ENCODE results near the gene NANOS3.

NANOS3 gene

GRCh38 chr19:13856497-13856896, 20.4 kb upstream of the NANOS3 start:
- H3K4me3 ChIP-seq (ENCODE audit: low read depth, low read length), result no peak overlapping the region
- no peak overlapping the region for H3K27ac ChIP-seq
- in situ Hi-C loops (cut with HindIII; ENCODE audit: low pct_ligation_motif_present, low sequenced_read_pairs), result no loop called here
- TF ChIP-seq CTCF (IDR thresholded peaks at IDR 0.05; ENCODE audit: low read depth, low read length, missing control alignments), result no peak
- no peaks in the 10 kb centered on the region for H3K36me3 ChIP-seq (replicated peaks)
- no peaks in the 10 kb centered on the region for H3K27me3 ChIP-seq (replicated peaks)
- no peak for DNase-seq

- TF ChIP-seq CTCF (IDR thresholded peaks at IDR 0.05; ENCODE audit: low read depth, low read length, missing control alignments), result peak; percentile 29
- in situ Hi-C loops (cut with HindIII; ENCODE audit: low pct_ligation_motif_present, low sequenced_read_pairs), result no loop called here
- DNase-seq, result peak; percentile 41
- Histone ChIP-seq H3K4me3 (ENCODE audit: low read depth, low read length) (no peak overlapping the region), H3K27me3 (replicated peaks) (no peaks in the 10 kb centered on the region), H3K27ac (no peak overlapping the region), H3K36me3 (replicated peaks) (no peaks in the 10 kb centered on the region)
Measured at GRCh38 chr19:13859361-13859880, 17.5 kb upstream of the NANOS3 start.

- in situ Hi-C loops (cut with HindIII; ENCODE audit: low pct_ligation_motif_present, low sequenced_read_pairs), result no loop called here
- DNase-seq, result no peak
- H3K27me3 ChIP-seq (replicated peaks), result no peaks in the 10 kb centered on the region
- H3K4me3 ChIP-seq (ENCODE audit: low read depth, low read length), result no peak overlapping the region
- no peak for TF ChIP-seq CTCF (IDR thresholded peaks at IDR 0.05; ENCODE audit: low read depth, low read length, missing control alignments)
- peak overlapping the region; percentile 93 for H3K27ac ChIP-seq
- no peaks in the 10 kb centered on the region for H3K36me3 ChIP-seq (replicated peaks)
Measured at GRCh38 chr19:13860679-13861391, 16.1 kb upstream of the NANOS3 start.

- no peak for DNase-seq
- no peak for TF ChIP-seq CTCF (IDR thresholded peaks at IDR 0.05; ENCODE audit: low read depth, low read length, missing control alignments)
- no peak overlapping the region for H3K4me3 ChIP-seq (ENCODE audit: low read depth, low read length)
- no peaks in the 10 kb centered on the region for H3K27me3 ChIP-seq (replicated peaks)
- no peaks in the 10 kb centered on the region for H3K36me3 ChIP-seq (replicated peaks)
- in situ Hi-C loops (cut with HindIII; ENCODE audit: low pct_ligation_motif_present, low sequenced_read_pairs), result no loop called here
- peak overlapping the region; percentile 93 for H3K27ac ChIP-seq
Measured at GRCh38 chr19:13861392-13861713, 15.6 kb upstream of the NANOS3 start.

- in situ Hi-C loops (cut with HindIII; ENCODE audit: low pct_ligation_motif_present, low sequenced_read_pairs), result no loop called here
- peak; percentile 89 for DNase-seq
- peak; percentile 94 for TF ChIP-seq CTCF (IDR thresholded peaks at IDR 0.05; ENCODE audit: low read depth, low read length, missing control alignments)
Measured at GRCh38 chr19:13861714-13862531, 15.0 kb upstream of the NANOS3 start.

More at GRCh38 chr19:13861714-13862531, 15.0 kb upstream of the NANOS3 start:
- peak overlapping the region; percentile 93 for H3K27ac ChIP-seq
- peak overlapping the region; percentile 51 for H3K4me3 ChIP-seq (ENCODE audit: low read depth, low read length)
- H3K36me3 ChIP-seq (replicated peaks), result no peaks in the 10 kb centered on the region
- no peaks in the 10 kb centered on the region for H3K27me3 ChIP-seq (replicated peaks)

Measured in brain microvascular endothelial cell (primary cell).